ENCODE measurements around the gene PLXNA4. TPM values are rescaled to one million over a fixed set of nuclear protein-coding genes. Genes with fewer than 3 reads are reported as not detected.

Gene PLXNA4
- total and polyA plus RNA-seq, 8 donors: 0.15 to 12.8 (median 1.6) TPM

GRCh38 chr7:132419542-132419941 lies 156.7 kb downstream of the PLXNA4 start:
- Histone ChIP-seq H3K36me3 (no peaks in the 10 kb centered on the region), H3K9me3 (no peaks in the 10 kb centered on the region), H3K4me1 (no peaks in the 10 kb centered on the region), H3K27me3 (no peaks in the 10 kb centered on the region), H3K27ac (no peak overlapping the region), H3K4me3 (no peak overlapping the region)
- intact Hi-C loops (cut with DNase I; ENCODE audit: low total_unique reads): no loop called here
- peak in 1 of 2 donors; percentile 55 for DNase-seq
- no peak for TF ChIP-seq CTCF (IDR thresholded peaks at IDR 0.05)
- TF ChIP-seq POLR2A (IDR thresholded peaks at IDR 0.05): no peak
- TF ChIP-seq POLR2AphosphoS5 (IDR thresholded peaks at IDR 0.05): no peak
- TF ChIP-seq EP300 (IDR thresholded peaks at IDR 0.05): no peak
- 61 to 71% (median 66%) methylated on average over 2 of the region's 2 CpGs for WGBS, 5 donors

GRCh38 chr7:132418840-132419239 lies 157.4 kb downstream of the PLXNA4 start:
- Histone ChIP-seq H3K36me3 (no peaks in the 10 kb centered on the region), H3K4me1 (no peaks in the 10 kb centered on the region), H3K27ac (no peak overlapping the region), H3K4me3 (no peak overlapping the region), H3K27me3 (no peaks in the 10 kb centered on the region), H3K9me3 (no peaks in the 10 kb centered on the region)
- TF ChIP-seq EP300 (IDR thresholded peaks at IDR 0.05): no peak
- TF ChIP-seq POLR2AphosphoS5 (IDR thresholded peaks at IDR 0.05): no peak
- TF ChIP-seq POLR2A (IDR thresholded peaks at IDR 0.05): no peak
- TF ChIP-seq CTCF (IDR thresholded peaks at IDR 0.05): no peak
- DNase-seq: no peak
- WGBS, 5 donors: 78 to 86% (median 80%) methylated on average over 6 of the region's 6 CpGs
- intact Hi-C loops (cut with DNase I; ENCODE audit: low total_unique reads): no loop called here

- H3K27me3 ChIP-seq: no peaks in the 10 kb centered on the region
- H3K4me3 ChIP-seq: no peak overlapping the region
- WGBS, 5 donors: 63 to 77% (median 69%) methylated on average over 9 of the region's 9 CpGs
- no peak overlapping the region for H3K27ac ChIP-seq
- no peaks in the 10 kb centered on the region for H3K4me1 ChIP-seq
- no peaks in the 10 kb centered on the region for H3K9me3 ChIP-seq
- H3K36me3 ChIP-seq: no peaks in the 10 kb centered on the region
- intact Hi-C loops (cut with DNase I; ENCODE audit: low total_unique reads): no loop called here
- DNase-seq: peak in 1 of 2 donors; percentile 36
- TF ChIP-seq EP300 (IDR thresholded peaks at IDR 0.05): no peak
Observed at GRCh38 chr7:132417103-132417906, 159.0 kb downstream of the PLXNA4 start.

- no peak for TF ChIP-seq POLR2AphosphoS5 (IDR thresholded peaks at IDR 0.05)
- TF ChIP-seq EP300 (IDR thresholded peaks at IDR 0.05): no peak
- TF ChIP-seq CTCF (IDR thresholded peaks at IDR 0.05): no peak
- no peak for TF ChIP-seq POLR2A (IDR thresholded peaks at IDR 0.05)
- H3K27me3 ChIP-seq: no peaks in the 10 kb centered on the region
- H3K4me3 ChIP-seq: no peak overlapping the region
- 84 to 93% (median 88%) methylated on average over 2 of the region's 2 CpGs for WGBS, 5 donors
- no peaks in the 10 kb centered on the region for H3K4me1 ChIP-seq
- no peak overlapping the region for H3K27ac ChIP-seq
- DNase-seq: no peak
- no peaks in the 10 kb centered on the region for H3K9me3 ChIP-seq
- intact Hi-C loops (cut with DNase I; ENCODE audit: low total_unique reads): no loop called here
- no peaks in the 10 kb centered on the region for H3K36me3 ChIP-seq
Observed at GRCh38 chr7:132416395-132416794, 159.9 kb downstream of the PLXNA4 start.

GRCh38 chr7:132415259-132415658 lies 161.0 kb downstream of the PLXNA4 start:
- TF ChIP-seq CTCF (IDR thresholded peaks at IDR 0.05) (no peak), POLR2A (IDR thresholded peaks at IDR 0.05) (no peak)
- no peak for DNase-seq
- H3K4me3 ChIP-seq: no peak overlapping the region
- intact Hi-C loops (cut with DNase I; ENCODE audit: low total_unique reads): no loop called here
- no peak overlapping the region for H3K27ac ChIP-seq
- WGBS, 5 donors: 68 to 93% (median 80%) methylated on average over 4 of the region's 4 CpGs
- H3K36me3 ChIP-seq: no peaks in the 10 kb centered on the region
- H3K4me1 ChIP-seq: peaks cover 0 to 5% (median 0%) of the 10 kb centered on the region in 4 donors
- H3K27me3 ChIP-seq: no peaks in the 10 kb centered on the region
- no peaks in the 10 kb centered on the region for H3K9me3 ChIP-seq

All from stomach (tissue), 9 donors.